HG03378 (cell line): ENCODE measurements around the gene PCSK6.

ENCODE experiments used
- ATAC-seq: cut with Tn5 transposase; IDR thresholded peaks from one replicate; pipeline ENCODE4 v1.9.1; 2021; ENCODE audit warnings: mild to moderate bottlenecking, moderate library complexity; ENCODE audit not compliant: unreplicated experiment

PCSK6 gene

GRCh38 chr15:101316529-101316928 is 173.0 kb downstream of the PCSK6 start:
- no peak for ATAC-seq

DNA sequence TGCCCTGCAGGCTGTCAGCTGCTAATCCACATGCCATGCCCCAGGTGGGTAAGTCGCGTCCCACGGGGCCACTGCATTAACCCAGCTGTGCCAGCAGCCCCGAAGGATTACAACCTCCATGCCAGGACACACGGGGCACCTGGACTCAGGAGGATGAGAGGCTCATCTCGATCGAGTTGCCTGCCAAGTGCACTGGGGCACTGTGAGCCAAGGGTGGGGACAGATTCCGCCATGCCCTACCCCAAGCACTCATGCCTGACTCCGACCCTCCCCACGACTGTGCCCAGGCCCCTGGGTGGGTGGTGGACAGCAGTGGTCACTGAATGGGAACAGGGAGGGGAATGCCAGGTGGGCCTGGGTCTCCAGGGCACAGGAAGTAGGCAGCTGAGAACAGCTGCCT is 173.8 kb downstream of the PCSK6 start:
- no peak for ATAC-seq

GRCh38 chr15:101314336-101315125 is 175.0 kb downstream of the PCSK6 start:
- ATAC-seq: no peak

DNA sequence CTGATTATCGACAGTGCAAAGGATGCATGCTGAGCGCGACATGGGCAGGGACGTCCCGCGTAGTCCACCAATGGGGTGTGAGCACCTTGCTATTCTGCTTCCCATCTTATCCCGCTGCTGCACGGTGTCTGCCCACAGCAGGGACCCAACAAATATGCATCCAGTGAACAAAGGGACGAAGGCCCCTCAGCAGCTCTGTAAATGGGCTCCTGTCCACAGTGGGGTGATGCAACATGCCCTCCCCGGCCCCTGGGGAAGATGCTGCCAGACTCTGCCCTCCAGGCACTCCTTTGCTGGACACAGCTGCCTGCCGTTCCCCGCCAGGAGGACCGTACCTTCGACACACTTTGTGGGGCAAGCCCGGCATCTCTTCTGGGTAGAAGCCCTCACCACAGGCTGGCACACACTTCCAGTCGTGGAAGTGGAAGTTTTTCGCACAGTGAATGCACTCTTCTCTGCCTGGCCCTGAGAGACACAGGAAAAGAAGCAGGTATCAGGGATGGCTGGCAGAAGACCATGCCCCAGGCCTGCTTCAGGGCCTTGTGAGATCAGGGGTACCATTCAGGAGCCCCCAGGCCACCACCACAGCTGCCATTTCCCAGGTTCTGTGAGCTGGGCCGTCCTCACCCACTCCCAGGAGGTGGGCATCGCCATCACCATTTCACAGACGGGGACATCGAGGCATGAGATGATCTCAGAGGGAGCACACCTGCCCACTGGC is 176.3 kb downstream of the PCSK6 start:
- no peak for ATAC-seq

- ATAC-seq: no peak
These were observed 179.0 kb downstream of the PCSK6 start for GRCh38 chr15:101310508-101310907.

GRCh38 chr15:101310161-101310480 is 179.4 kb downstream of the PCSK6 start:
- no peak for ATAC-seq

- ATAC-seq: no peak
These were observed 179.9 kb downstream of the PCSK6 start for GRCh38 chr15:101309436-101310160.

DNA sequence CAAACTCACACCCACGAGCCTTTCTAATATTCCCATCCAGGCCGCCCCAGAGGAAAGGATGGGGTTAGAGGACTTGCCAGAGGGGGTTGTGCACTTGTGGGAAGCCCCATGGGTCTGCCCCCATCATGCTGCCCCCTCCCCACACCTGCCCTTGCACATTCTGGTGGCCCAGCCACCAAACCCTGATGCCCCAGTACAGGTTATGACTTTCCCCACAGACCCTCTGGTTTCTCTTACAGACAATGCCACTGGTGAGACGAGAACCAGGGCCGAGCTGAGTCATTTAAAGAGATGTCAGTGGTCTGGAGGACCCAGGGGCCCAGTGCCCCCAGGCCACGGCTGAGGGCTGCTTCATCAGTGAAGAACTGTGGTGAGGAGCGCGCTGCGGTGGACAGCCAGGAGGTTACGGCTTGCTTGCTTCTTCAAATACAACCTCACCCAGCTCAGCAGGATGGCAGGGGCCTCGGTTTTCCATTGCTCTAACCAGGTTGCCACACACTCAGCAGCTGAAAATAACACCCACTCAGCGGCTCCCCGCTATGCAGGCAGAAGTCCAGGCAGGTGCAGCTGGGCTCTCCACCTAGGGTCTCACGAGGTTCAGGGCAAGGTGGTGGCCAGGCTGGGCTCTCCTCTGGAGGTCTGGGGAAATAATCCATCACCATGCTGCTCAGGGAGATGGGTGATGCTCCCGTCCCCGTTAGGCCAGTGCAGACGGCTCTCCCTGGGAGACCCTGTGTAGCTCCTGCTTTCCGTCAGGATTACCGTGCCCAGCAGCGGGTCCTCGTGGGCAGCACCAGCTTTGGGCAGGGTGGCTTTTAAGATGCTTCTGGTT is 180.7 kb downstream of the PCSK6 start:
- ATAC-seq: no peak

GRCh38 chr15:101307897-101308603 is 181.5 kb downstream of the PCSK6 start:
- ATAC-seq: no peak

GRCh38 chr15:101307048-101307896 is 182.2 kb downstream of the PCSK6 start:
- no peak for ATAC-seq

GRCh38 chr15:101306341-101307047 is 183.0 kb downstream of the PCSK6 start:
- no peak for ATAC-seq

DNA sequence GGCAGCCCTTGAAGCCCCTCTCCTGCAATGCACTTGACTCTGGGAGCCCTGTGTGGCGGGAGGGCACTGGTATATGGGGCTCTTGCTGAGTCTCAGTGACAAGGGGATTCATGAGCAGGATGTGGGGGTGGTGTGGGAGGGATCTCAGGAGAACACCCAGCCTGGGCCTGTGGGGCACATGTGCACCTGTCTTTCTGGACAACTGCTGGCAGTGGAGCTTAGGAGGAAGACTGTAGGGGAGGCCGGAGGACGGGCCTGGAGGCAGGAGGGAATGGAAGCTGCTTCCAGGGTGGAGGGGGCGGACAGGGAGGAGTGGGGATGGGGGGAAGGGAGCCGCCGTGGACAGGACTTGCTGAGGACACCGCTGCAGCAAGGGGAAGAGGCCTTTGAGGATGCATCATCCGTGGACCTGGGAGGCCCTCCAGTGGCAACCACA is 183.7 kb downstream of the PCSK6 start:
- no peak for ATAC-seq

GRCh38 chr15:101303408-101303807 is 186.1 kb downstream of the PCSK6 start:
- no peak for ATAC-seq

DNA sequence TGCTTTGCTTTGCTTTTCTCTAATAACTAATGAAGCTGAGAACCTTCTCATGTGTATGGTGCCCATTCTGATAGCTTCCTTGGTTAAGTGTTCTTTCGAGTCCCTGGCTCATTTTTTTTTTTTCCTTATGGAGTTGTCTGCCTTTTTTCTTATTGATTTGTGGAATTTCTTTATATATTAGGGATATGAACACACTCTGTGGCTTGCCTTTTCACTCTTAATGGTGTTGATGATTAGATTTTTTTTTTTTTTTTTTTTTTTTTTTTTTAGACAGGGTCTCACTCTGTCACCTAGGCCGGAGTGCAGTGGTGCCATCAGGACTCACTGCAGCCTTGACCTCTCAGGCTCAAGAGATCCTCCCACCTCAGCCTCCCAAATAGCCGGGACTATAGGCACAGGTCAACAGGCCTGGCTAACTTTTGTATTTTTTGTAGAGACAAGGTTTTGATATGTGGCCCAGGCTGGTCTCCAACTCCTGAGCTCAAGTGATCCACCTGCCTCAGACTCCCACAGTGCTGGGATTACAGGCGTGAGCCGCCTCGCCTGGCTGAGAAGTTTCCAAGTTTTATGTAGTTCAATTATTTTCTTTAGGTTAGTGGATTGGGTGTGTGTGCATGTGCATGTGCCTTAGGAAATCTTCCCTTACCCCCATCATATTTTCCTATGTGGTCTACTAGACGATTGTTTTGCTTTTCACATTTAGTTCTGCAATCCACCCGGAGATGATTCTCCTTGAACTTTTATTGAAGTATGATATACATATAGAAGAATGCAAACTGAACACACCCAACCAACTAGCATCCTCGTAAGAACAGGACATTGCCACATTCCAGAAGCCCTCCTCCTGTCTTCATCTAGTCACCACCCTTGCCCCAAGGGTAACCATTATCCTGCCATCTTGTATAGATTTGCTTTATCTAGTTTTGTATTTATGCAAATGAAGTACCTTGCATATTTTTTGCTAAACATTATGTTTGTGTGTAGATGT is 192.8 kb downstream of the PCSK6 start:
- ATAC-seq: no peak

DNA sequence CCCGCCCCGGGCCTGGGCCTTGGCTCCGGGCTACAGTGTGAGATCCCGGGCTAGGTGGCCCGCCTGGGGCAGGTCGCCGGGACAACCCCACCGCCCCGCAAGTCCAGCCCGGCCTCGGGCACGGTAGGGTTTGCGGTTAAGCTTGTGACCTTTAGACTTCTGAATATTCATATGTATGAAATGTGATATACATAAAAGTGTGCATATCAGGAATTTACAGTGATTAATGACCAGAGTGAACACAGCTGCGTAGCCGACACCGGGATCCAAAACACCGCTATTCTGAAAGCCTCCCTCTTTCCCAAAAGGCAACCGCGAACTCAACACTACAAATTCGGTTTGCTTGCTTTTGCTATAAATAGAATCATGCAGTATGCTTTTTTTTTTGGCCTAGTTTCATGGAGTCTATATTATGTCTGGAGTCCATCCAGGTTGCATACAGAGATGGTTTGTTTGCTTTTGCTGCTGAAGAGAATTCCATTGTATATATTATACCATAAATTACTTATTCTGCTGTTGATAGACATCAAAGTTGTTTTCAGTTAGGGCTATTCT is 193.8 kb downstream of the PCSK6 start:
- no peak for ATAC-seq

GRCh38 chr15:101294731-101295606 is 194.5 kb downstream of the PCSK6 start, which contains the start of gene SNRPA1:
SNRPA1 (minus strand) TSS chr15:101295248; CDS start chr15:101295178, 70 bp downstream.
- peak; percentile 66 for ATAC-seq
